ENCODE measurements around the gene RCSD1. TPM values are rescaled to one million over a fixed set of nuclear protein-coding genes. Genes with fewer than 3 reads are reported as not detected.

Gene RCSD1
- total and polyA plus RNA-seq, 8 donors, result 6.0 to 43.7 (median 19.7) TPM

DNA sequence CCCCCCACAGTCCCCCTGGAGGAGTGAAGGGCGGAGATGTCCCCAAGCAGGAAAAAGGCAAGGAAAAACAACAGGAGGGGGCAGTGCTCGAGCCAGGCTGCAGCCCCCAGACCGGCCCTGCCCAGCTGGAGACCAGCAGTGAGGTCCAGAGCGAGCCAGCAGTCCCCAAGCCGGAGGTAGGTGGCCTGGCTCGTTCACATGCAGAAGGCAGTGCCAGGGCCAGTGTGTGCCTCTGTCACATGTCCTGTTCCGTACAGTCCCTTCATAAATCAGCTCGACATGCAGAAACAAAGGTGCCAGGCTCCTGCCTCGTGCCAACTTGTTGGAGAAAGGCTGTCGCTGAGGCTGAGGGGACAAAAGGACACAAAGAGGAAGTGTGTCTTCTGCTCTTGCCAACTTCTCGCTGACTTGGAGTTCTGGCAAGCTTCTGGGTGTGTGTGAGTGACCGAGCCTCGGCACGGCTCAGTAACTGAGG is 67.7 kb downstream of the RCSD1 start:
- 24 to 41% (median 39%) methylated on average over 14 of the region's 14 CpGs for WGBS, 5 donors
- peak overlapping the region; percentile 6 to 47 (median 9) for H3K27ac ChIP-seq
- H3K4me1 ChIP-seq, result peaks cover 11 to 18% (median 15%) of the 10 kb centered on the region in 4 donors
- intact Hi-C loops (cut with DNase I; ENCODE audit: low total_unique reads), result no loop called here
- H3K27me3 ChIP-seq, result no peaks in the 10 kb centered on the region
- peaks cover 14 to 93% (median 79%) of the 10 kb centered on the region in 4 donors for H3K36me3 ChIP-seq
- TF ChIP-seq, protein P1, sequence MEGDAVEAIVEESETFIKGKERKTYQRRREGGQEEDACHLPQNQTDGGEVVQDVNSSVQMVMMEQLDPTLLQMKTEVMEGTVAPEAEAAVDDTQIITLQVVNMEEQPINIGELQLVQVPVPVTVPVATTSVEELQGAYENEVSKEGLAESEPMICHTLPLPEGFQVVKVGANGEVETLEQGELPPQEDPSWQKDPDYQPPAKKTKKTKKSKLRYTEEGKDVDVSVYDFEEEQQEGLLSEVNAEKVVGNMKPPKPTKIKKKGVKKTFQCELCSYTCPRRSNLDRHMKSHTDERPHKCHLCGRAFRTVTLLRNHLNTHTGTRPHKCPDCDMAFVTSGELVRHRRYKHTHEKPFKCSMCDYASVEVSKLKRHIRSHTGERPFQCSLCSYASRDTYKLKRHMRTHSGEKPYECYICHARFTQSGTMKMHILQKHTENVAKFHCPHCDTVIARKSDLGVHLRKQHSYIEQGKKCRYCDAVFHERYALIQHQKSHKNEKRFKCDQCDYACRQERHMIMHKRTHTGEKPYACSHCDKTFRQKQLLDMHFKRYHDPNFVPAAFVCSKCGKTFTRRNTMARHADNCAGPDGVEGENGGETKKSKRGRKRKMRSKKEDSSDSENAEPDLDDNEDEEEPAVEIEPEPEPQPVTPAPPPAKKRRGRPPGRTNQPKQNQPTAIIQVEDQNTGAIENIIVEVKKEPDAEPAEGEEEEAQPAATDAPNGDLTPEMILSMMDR (IDR thresholded peaks at IDR 0.05), result no peak
- TF ChIP-seq POLR2AphosphoS5 (IDR thresholded peaks at IDR 0.05) (no peak), POLR2A (IDR thresholded peaks at IDR 0.05) (no peak), EP300 (IDR thresholded peaks at IDR 0.05) (no peak)
- peak in 1 of 2 donors; percentile 90 for DNase-seq
- no peak overlapping the region for H3K4me3 ChIP-seq
- H3K9me3 ChIP-seq, result no peaks in the 10 kb centered on the region

DNA sequence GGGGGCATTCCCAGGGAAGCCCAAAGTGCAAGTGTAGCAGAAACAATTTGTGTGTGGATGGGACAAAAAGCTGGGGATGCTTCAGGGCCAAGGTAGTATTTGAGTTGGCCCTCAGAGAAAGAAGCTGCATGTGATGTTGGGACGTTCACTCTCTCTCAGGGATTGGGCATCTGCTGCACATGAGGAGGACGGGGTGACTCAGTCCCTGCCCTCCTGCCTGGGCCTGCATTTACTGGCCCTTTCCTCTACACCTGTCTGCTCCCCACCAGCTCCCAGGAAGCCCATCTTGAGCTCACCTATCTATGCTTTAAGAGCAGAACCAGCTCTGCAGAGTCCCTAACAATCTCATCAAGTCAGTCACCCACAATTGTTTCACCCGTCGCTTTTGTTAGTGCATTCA is 68.3 kb downstream of the RCSD1 start:
- Histone ChIP-seq H3K4me3 (no peak overlapping the region), H3K27me3 (no peaks in the 10 kb centered on the region), H3K36me3 (peaks cover 14 to 91% (median 79%) of the 10 kb centered on the region in 4 donors), H3K4me1 (peaks cover 11 to 18% (median 15%) of the 10 kb centered on the region in 4 donors), H3K9me3 (no peaks in the 10 kb centered on the region), H3K27ac (peak overlapping the region in 2 of 5 donors; percentile 36 to 47)
- no peak for DNase-seq
- TF ChIP-seq POLR2AphosphoS5 (IDR thresholded peaks at IDR 0.05), result no peak
- TF ChIP-seq EP300 (IDR thresholded peaks at IDR 0.05), result no peak
- TF ChIP-seq, protein P1 (IDR thresholded peaks at IDR 0.05), result no peak
- no peak for TF ChIP-seq POLR2A (IDR thresholded peaks at IDR 0.05)
- 74 to 87% (median 79%) methylated on average over 4 of the region's 4 CpGs for WGBS, 5 donors
- intact Hi-C loops (cut with DNase I; ENCODE audit: low total_unique reads), result no loop called here

DNA sequence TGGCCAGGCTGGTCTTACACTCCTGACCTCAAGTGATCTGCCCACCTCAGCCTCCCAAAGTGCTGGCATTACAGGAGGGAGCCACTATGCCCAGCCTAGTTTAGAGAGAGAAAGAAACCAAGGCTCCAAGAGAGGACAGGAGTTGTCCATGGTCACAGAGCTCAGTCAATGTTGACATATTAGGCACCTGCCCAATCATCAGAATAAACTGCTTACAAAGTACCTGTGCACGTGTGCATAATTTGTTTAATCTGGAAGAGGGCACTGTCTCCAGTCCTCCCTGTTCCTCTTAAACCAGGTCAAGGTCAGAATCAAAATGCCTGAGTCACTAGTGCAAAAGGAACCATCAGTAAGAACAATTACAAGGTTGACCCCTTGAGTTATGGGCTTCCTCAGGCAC is 71.5 kb downstream of the RCSD1 start:
- H3K27ac ChIP-seq, result no peak overlapping the region
- peaks cover 11 to 78% (median 68%) of the 10 kb centered on the region in 4 donors for H3K36me3 ChIP-seq
- intact Hi-C loops (cut with DNase I; ENCODE audit: low total_unique reads), result no loop called here
- TF ChIP-seq, protein P1 (IDR thresholded peaks at IDR 0.05), result no peak
- TF ChIP-seq POLR2A (IDR thresholded peaks at IDR 0.05) (no peak), EP300 (IDR thresholded peaks at IDR 0.05) (no peak), POLR2AphosphoS5 (IDR thresholded peaks at IDR 0.05) (no peak)
- WGBS, 5 donors, result 29 to 65% (median 30%) methylated on average over 1 of the region's 1 CpG
- H3K9me3 ChIP-seq, result no peaks in the 10 kb centered on the region
- peaks cover 11 to 18% (median 15%) of the 10 kb centered on the region in 4 donors for H3K4me1 ChIP-seq
- H3K4me3 ChIP-seq, result no peak overlapping the region
- no peaks in the 10 kb centered on the region for H3K27me3 ChIP-seq
- DNase-seq, result no peak

DNA sequence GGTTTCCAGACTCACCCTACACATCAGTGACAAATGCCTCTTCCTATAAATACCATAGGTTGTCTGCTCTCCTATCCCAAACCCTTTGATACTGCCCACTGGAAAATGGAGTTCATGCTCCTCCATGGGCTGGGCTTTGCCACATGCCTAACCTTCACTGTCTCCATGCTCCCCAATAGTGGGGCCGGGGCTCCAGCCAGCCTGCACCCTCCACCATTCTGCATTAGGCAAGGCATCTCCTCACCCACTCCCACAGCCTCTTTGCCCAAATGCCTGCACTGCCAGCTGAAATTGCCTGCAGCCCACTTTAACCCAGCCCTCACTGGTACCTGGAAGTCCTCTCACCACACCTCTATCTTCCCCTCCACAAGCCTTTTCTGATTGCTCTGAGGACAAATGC is 73.5 kb downstream of the RCSD1 start:
- 91 to 100% (median 95%) methylated on average over 1 of the region's 1 CpG for WGBS, 5 donors
- H3K36me3 ChIP-seq, result peaks cover 0 to 57% (median 47%) of the 10 kb centered on the region in 4 donors
- no peak overlapping the region for H3K27ac ChIP-seq
- H3K4me1 ChIP-seq, result peaks cover 0 to under 1% (median under 1%) of the 10 kb centered on the region in 4 donors
- TF ChIP-seq POLR2AphosphoS5 (IDR thresholded peaks at IDR 0.05) (no peak), POLR2A (IDR thresholded peaks at IDR 0.05) (no peak), EP300 (IDR thresholded peaks at IDR 0.05) (no peak)
- TF ChIP-seq, protein P1 (IDR thresholded peaks at IDR 0.05), result no peak
- H3K4me3 ChIP-seq, result no peak overlapping the region
- intact Hi-C loops (cut with DNase I; ENCODE audit: low total_unique reads), result no loop called here
- H3K9me3 ChIP-seq, result no peaks in the 10 kb centered on the region
- no peaks in the 10 kb centered on the region for H3K27me3 ChIP-seq
- DNase-seq, result no peak

Measured in stomach (tissue), 9 donors.